NCI-H524 treated with DMSO at 0.1 percent for 48 hours (cell line): ENCODE results near the gene IGFALS.
A peak's percentile ranks its signal among the peaks of the same experiment; 100 is the strongest.

Source experiments
- DNase-seq: peaks from one replicate; lab custom pipeline; 2025; lab: John Stamatoyannopoulos, UW

The IGFALS gene

GRCh38 chr16:1793578-1794220 is at the start of gene IGFALS:
IGFALS (minus strand) TSS chr16:1793705; CDS start chr16:1793652, 53 bp downstream.
- no peak for DNase-seq

- DNase-seq: no peak
Measured at GRCh38 chr16:1839554-1839953, 46.0 kb upstream of the IGFALS start.

GRCh38 chr16:1834096-1834495 is 40.6 kb upstream of the IGFALS start:
- DNase-seq: no peak

- no peak for DNase-seq
Measured at GRCh38 chr16:1832838-1833454, 39.4 kb upstream of the IGFALS start.

- DNase-seq: no peak
Measured at GRCh38 chr16:1831186-1832075, 37.9 kb upstream of the IGFALS start.

- DNase-seq: no peak
Measured at GRCh38 chr16:1830213-1830612, 36.7 kb upstream of the IGFALS start.

- DNase-seq: no peak
Measured at GRCh38 chr16:1828645-1829410, 35.3 kb upstream of the IGFALS start.

- DNase-seq: peak; percentile 62
Measured at GRCh38 chr16:1826691-1827573, 33.4 kb upstream of the IGFALS start, which contains the start of the genes FAHD1 and HAGH. FAHD1 (plus strand) TSS chr16:1827206; CDS start chr16:1827239, 33 bp downstream. HAGH (minus strand) TSS chr16:1826825; CDS start chr16:1826787, 38 bp downstream.

- no peak for DNase-seq
Measured at GRCh38 chr16:1825864-1826690, 32.6 kb upstream of the IGFALS start.

GRCh38 chr16:1825381-1825863 is 31.9 kb upstream of the IGFALS start:
- DNase-seq: no peak

- DNase-seq: no peak
Measured at GRCh38 chr16:1823821-1824220, 30.3 kb upstream of the IGFALS start.

GRCh38 chr16:1822801-1823200 is 29.3 kb upstream of the IGFALS start:
- DNase-seq: no peak

GRCh38 chr16:1821861-1822611 is 28.5 kb upstream of the IGFALS start:
- no peak for DNase-seq

GRCh38 chr16:1820946-1821290 is 27.4 kb upstream of the IGFALS start:
- DNase-seq: no peak

- no peak for DNase-seq
Measured at GRCh38 chr16:1820096-1820945, 26.8 kb upstream of the IGFALS start.

GRCh38 chr16:1819611-1820010 is 26.1 kb upstream of the IGFALS start:
- DNase-seq: no peak

GRCh38 chr16:1818873-1819525 is 25.5 kb upstream of the IGFALS start:
- no peak for DNase-seq
